Keratinocyte (primary cell): Measurements from ENCODE around the gene KCNJ16. TPM values are rescaled to one million over a fixed set of nuclear protein-coding genes. Genes with fewer than 3 reads are reported as not detected.

Experiments used
- DNase-seq: peaks from one replicate; pipeline ENCODE4 v3.0.0-alpha.2; 2011; ENCODE audit warnings: low read depth, missing footprints, low spot score
- FAIRE-seq: peaks from 2 replicates; lab custom pipeline; 2011; peaks lifted over from hg19 to GRCh38; lab: Jason Lieb, UNC
- H2AFZ ChIP-seq: 2 replicates; pipeline ENCODE4 v1.6.0; 2012; ENCODE audit warnings: low read length, control low read depth, inconsistent platforms; ENCODE audit not compliant: control insufficient read depth
- H3K27ac ChIP-seq: 2 replicates; pipeline ENCODE4 v1.5.1; 2011; ENCODE audit warnings: low read length; ENCODE audit not compliant: control insufficient read depth, insufficient read depth
- H3K27me3 ChIP-seq: 3 replicates; pipeline ENCODE4 v1.6.0; 2011; ENCODE audit warnings: low read length; ENCODE audit not compliant: control insufficient read depth, insufficient read depth; ENCODE audit errors: extremely low read depth
- H3K36me3 ChIP-seq, 2 experiments: 2 replicates in 1 of 2; 3 replicates in 1 of 2; pipeline ENCODE4 v1.5.1; 2011; ENCODE audit warnings: low read length in 2 of 2, mild to moderate bottlenecking in 1 of 2; ENCODE audit not compliant: control insufficient read depth in 2 of 2, insufficient read depth in 2 of 2; ENCODE audit errors: extremely low read depth in 1 of 2
- H3K4me1 ChIP-seq: 3 replicates; pipeline ENCODE4 v1.5.1; 2011; ENCODE audit warnings: low read length; ENCODE audit not compliant: control insufficient read depth, insufficient read depth; ENCODE audit errors: extremely low read depth
- H3K4me2 ChIP-seq: 3 replicates; pipeline ENCODE4 v1.6.0; 2011; ENCODE audit warnings: low read depth, low read length; ENCODE audit not compliant: control insufficient read depth, insufficient read depth; ENCODE audit errors: extremely low read depth
- H3K4me3 ChIP-seq, 3 experiments: fragments of 200-600 bp in 1 of 3; sonication (generic) in 1 of 3; 2 replicates in 2 of 3; 3 replicates in 1 of 3; pipeline ENCODE4 v1.5.1; 2011 to 2016; ENCODE audit warnings: low read length in 3 of 3, mild to moderate bottlenecking in 3 of 3, control low read depth in 2 of 3, inconsistent platforms in 1 of 3, low read depth in 1 of 3, mixed read lengths in 1 of 3, mixed run types in 1 of 3, moderate library complexity in 1 of 3; ENCODE audit not compliant: control insufficient read depth in 2 of 3, insufficient read depth in 2 of 3; ENCODE audit errors: extremely low read depth in 1 of 3
- H3K79me2 ChIP-seq: 2 replicates; pipeline ENCODE4 v1.6.0; 2012; ENCODE audit warnings: low read length; ENCODE audit not compliant: control insufficient read depth, insufficient read depth
- H3K9ac ChIP-seq: 3 replicates; pipeline ENCODE4 v1.6.0; 2011; ENCODE audit warnings: low read length; ENCODE audit not compliant: control insufficient read depth, insufficient read depth; ENCODE audit errors: extremely low read depth
- H3K9me1 ChIP-seq: 3 replicates; pipeline ENCODE4 v1.6.0; 2011; ENCODE audit warnings: low read length; ENCODE audit not compliant: control insufficient read depth, insufficient read depth; ENCODE audit errors: extremely low read depth
- H3K9me3 ChIP-seq: 2 replicates; pipeline ENCODE4 v1.5.1; 2012; ENCODE audit warnings: low read depth, low read length; ENCODE audit not compliant: control insufficient read depth
- H4K20me1 ChIP-seq: 3 replicates; pipeline ENCODE4 v1.6.0; 2011; ENCODE audit warnings: low read length; ENCODE audit not compliant: control insufficient read depth, insufficient read depth; ENCODE audit errors: extremely low read depth
- EZH2 ChIP-seq: IDR thresholded peaks from one replicate; pipeline ENCODE4 v1.6.1; 2012; ENCODE audit warnings: inconsistent platforms, mild to moderate bottlenecking, low read length, moderate library complexity
- dilution Hi-C: fragments of 300-500 bp; cut with MboI; formaldehyde crosslinking; loops from one replicate; pipeline ENCODE4 v1.7.0; 2020; ENCODE audit warnings: low sequenced_read_pairs; ENCODE audit not compliant: extremely low pct_ligation_motif_present
- polyA plus RNA-seq, 5 experiments: library from polyadenylated mRNA; depleted of rRNA in 3 of 5; stranded (reverse) in 3 of 5; stranded (forward) in 1 of 5; unstranded in 1 of 5; fragments of >200 nt; gene quantifications; 1 replicate in 1 of 5; 2 replicates in 3 of 5; 3 replicates in 1 of 5; pipeline versions ENCODE4 v1.2.1 to v1.2.3, GENCODE V29; 2011 to 2012; ENCODE audit warnings: missing spikeins in 2 of 5, low read depth in 1 of 5, low replicate concordance in 1 of 5
- TF ChIP-seq, protein P1 (sequence below), 3 experiments: IDR thresholded peaks in 1 of 3; conservative IDR thresholded peaks in 1 of 3; optimal IDR thresholded peaks in 1 of 3; 2 replicates in 2 of 3; 3 replicates in 1 of 3; pipeline versions ENCODE3 to v1.5.1; 2011; ENCODE audit warnings: low read length in 3 of 3, mild to moderate bottlenecking in 3 of 3, moderate library complexity in 2 of 3, control low read depth in 1 of 3, inconsistent platforms in 1 of 3; ENCODE audit not compliant: insufficient read depth in 2 of 3; ENCODE audit errors: extremely low read depth in 1 of 3

KCNJ16 gene
- polyA plus RNA-seq, 1 donor (not counting 4 experiments of a cell fraction or from before 2014, with no cell fraction given) = not detected

DNA sequence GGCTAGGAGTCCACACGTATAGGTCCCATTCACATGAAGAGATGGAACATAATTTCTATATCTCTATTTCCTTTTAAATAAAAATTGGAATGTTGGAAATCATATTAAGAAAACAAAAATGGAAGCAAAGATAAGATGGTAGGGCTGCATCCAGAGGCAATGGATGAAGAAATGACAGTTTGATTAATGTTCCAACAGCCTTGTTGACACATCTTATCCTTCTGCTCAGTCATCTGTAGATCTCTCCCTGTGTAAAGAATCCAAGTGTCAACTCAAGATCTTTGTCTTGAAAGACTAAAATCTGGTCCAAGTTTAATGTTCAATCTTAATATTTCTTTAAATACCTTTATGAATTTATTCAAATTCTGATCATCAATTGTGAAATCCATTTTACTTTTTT lies 86.5 kb downstream of the KCNJ16 start:
- DNase-seq = no peak
- FAIRE-seq = peak; percentile 29
- no peak for TF ChIP-seq EZH2
- TF ChIP-seq, protein P1, sequence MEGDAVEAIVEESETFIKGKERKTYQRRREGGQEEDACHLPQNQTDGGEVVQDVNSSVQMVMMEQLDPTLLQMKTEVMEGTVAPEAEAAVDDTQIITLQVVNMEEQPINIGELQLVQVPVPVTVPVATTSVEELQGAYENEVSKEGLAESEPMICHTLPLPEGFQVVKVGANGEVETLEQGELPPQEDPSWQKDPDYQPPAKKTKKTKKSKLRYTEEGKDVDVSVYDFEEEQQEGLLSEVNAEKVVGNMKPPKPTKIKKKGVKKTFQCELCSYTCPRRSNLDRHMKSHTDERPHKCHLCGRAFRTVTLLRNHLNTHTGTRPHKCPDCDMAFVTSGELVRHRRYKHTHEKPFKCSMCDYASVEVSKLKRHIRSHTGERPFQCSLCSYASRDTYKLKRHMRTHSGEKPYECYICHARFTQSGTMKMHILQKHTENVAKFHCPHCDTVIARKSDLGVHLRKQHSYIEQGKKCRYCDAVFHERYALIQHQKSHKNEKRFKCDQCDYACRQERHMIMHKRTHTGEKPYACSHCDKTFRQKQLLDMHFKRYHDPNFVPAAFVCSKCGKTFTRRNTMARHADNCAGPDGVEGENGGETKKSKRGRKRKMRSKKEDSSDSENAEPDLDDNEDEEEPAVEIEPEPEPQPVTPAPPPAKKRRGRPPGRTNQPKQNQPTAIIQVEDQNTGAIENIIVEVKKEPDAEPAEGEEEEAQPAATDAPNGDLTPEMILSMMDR (optimal IDR thresholded peaks at IDR 0.05 in 1 of 3, IDR thresholded peaks at IDR 0.05 in 1 of 3, conservative IDR thresholded peaks at IDR 0.05 in 1 of 3; ENCODE audit: extremely low read depth in 1 of 3, insufficient read depth in 2 of 3, low read length in 3 of 3) = no peak
- H3K79me2 ChIP-seq = no peaks in the 10 kb centered on the region
- no peak overlapping the region for H3K4me3 ChIP-seq
- H2AFZ ChIP-seq = no peak overlapping the region
- no peak overlapping the region for H3K27ac ChIP-seq
- H3K4me1 ChIP-seq = peaks cover 6% of the 10 kb centered on the region
- H3K9ac ChIP-seq = no peak overlapping the region
- no peak overlapping the region for H3K4me2 ChIP-seq
- no peaks in the 10 kb centered on the region for H3K27me3 ChIP-seq
- H3K9me3 ChIP-seq = no peaks in the 10 kb centered on the region
- no peaks in the 10 kb centered on the region for H3K9me1 ChIP-seq
- no peaks in the 10 kb centered on the region for H4K20me1 ChIP-seq
- no peaks in the 10 kb centered on the region for H3K36me3 ChIP-seq
- dilution Hi-C loops = no loop called here

DNA sequence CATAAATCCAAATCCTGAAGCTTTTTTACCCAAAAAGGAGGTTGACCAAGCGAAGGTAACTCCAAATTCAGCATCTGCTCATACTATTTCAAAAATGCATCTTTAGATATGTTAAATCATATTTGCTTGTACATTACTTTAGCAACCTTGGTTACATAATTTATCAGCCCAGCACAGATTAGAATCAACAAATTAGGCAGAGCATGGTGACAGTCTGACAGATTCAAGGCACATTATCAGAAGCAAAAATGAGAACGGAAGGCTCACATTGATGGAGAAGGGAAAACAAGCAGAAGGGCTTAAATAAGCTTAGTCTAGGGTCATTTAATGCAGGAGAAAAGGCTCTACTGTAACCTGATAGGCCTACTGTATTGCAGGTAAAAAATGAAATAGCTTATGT lies 90.4 kb downstream of the KCNJ16 start:
- TF ChIP-seq, protein P1 (optimal IDR thresholded peaks at IDR 0.05 in 1 of 3, IDR thresholded peaks at IDR 0.05 in 1 of 3, conservative IDR thresholded peaks at IDR 0.05 in 1 of 3; ENCODE audit: extremely low read depth in 1 of 3, insufficient read depth in 2 of 3, low read length in 3 of 3) = no peak
- TF ChIP-seq EZH2 = no peak
- peaks cover 10% of the 10 kb centered on the region for H3K27me3 ChIP-seq
- no peak for FAIRE-seq
- DNase-seq = no peak
- no peaks in the 10 kb centered on the region for H3K79me2 ChIP-seq
- dilution Hi-C loops = no loop called here
- no peaks in the 10 kb centered on the region for H4K20me1 ChIP-seq
- H2AFZ ChIP-seq = no peak overlapping the region
- peaks cover 11% of the 10 kb centered on the region for H3K4me1 ChIP-seq
- no peak overlapping the region for H3K4me2 ChIP-seq
- H3K4me3 ChIP-seq = no peak overlapping the region
- H3K36me3 ChIP-seq = no peaks in the 10 kb centered on the region
- no peaks in the 10 kb centered on the region for H3K9me1 ChIP-seq
- H3K9ac ChIP-seq = no peak overlapping the region
- H3K9me3 ChIP-seq = no peaks in the 10 kb centered on the region
- no peak overlapping the region for H3K27ac ChIP-seq
